DND-41 (cell line): Measurements from ENCODE around the gene SUPT7L.
"Not testable (repeated sequence)": the region's sequence is repeated elsewhere in the genome, so short reads cannot be mapped to it uniquely, and the experiment has no call there.

Experiments used
- ATAC-seq: fragments of 200-7000 bp; cut with Tn5 transposase; 3 replicates; pipeline ENCODE4 v1.9.1; 2021; ENCODE audit warnings: low read depth; ENCODE audit not compliant: insufficient read depth
- DNase-seq: peaks from one replicate; pipeline ENCODE4 v3.0.0-alpha.2; 2020
- H2AFZ ChIP-seq: 2 replicates; pipeline ENCODE4 v1.6.0; 2012; ENCODE audit warnings: low read depth, low read length
- H3K27ac ChIP-seq: 2 replicates; pipeline ENCODE4 v1.5.1; 2012; ENCODE audit warnings: low read length, inconsistent platforms
- H3K27me3 ChIP-seq: fragments of 200-600 bp; sonication (generic); 2 replicates; pipeline ENCODE4 v1.6.0; 2012; ENCODE audit warnings: low read length, mild to moderate bottlenecking, inconsistent platforms; ENCODE audit not compliant: insufficient read depth, poor library complexity
- H3K36me3 ChIP-seq: 2 replicates; pipeline ENCODE4 v1.5.1; 2012; ENCODE audit warnings: low read length, inconsistent platforms; ENCODE audit not compliant: insufficient read depth
- H3K4me1 ChIP-seq: 2 replicates; pipeline ENCODE4 v1.5.1; 2012; ENCODE audit warnings: mild to moderate bottlenecking, low read length; ENCODE audit not compliant: insufficient read depth
- H3K4me2 ChIP-seq: 2 replicates; pipeline ENCODE4 v1.6.0; 2012; ENCODE audit warnings: mild to moderate bottlenecking, moderate library complexity, low read length, inconsistent platforms; ENCODE audit not compliant: insufficient read depth
- H3K4me3 ChIP-seq, 2 experiments: fragments of 200-600 bp in 1 of 2; shearing (Covaris generic) in 1 of 2; 2 replicates each; pipeline ENCODE4 v1.5.1; 2012 to 2016; ENCODE audit warnings: inconsistent platforms in 2 of 2, low read length in 2 of 2, mild to moderate bottlenecking in 2 of 2, low read depth in 1 of 2, moderate library complexity in 1 of 2
- H3K79me2 ChIP-seq: 2 replicates; pipeline ENCODE4 v1.6.0; 2012; ENCODE audit warnings: low read length, inconsistent platforms; ENCODE audit not compliant: insufficient read depth
- H3K9ac ChIP-seq: 2 replicates; pipeline ENCODE4 v1.6.0; 2012; ENCODE audit warnings: low read depth, mild to moderate bottlenecking, inconsistent platforms, low read length, moderate library complexity
- H3K9me3 ChIP-seq: 2 replicates; pipeline ENCODE4 v1.5.1; 2012; ENCODE audit warnings: low read length, moderate library complexity, mild to moderate bottlenecking, inconsistent platforms; ENCODE audit not compliant: insufficient read depth, severe bottlenecking
- H4K20me1 ChIP-seq: 2 replicates; pipeline ENCODE4 v1.6.0; 2012; ENCODE audit warnings: low read length; ENCODE audit not compliant: insufficient read depth
- EZH2 ChIP-seq: IDR thresholded peaks from 3 replicates; pipeline ENCODE4 v1.6.1; 2012; ENCODE audit warnings: borderline replicate concordance, low read depth, mild to moderate bottlenecking, moderate library complexity, low read length, inconsistent platforms; ENCODE audit not compliant: severe bottlenecking
- TF ChIP-seq, protein P1 (sequence below): IDR thresholded peaks from 2 replicates; pipeline ENCODE4 v1.5.1; 2012; ENCODE audit warnings: borderline replicate concordance, low read length, moderate library complexity, mild to moderate bottlenecking; ENCODE audit not compliant: poor library complexity, severe bottlenecking; ENCODE audit errors: extremely low read depth

SUPT7L gene

DNA sequence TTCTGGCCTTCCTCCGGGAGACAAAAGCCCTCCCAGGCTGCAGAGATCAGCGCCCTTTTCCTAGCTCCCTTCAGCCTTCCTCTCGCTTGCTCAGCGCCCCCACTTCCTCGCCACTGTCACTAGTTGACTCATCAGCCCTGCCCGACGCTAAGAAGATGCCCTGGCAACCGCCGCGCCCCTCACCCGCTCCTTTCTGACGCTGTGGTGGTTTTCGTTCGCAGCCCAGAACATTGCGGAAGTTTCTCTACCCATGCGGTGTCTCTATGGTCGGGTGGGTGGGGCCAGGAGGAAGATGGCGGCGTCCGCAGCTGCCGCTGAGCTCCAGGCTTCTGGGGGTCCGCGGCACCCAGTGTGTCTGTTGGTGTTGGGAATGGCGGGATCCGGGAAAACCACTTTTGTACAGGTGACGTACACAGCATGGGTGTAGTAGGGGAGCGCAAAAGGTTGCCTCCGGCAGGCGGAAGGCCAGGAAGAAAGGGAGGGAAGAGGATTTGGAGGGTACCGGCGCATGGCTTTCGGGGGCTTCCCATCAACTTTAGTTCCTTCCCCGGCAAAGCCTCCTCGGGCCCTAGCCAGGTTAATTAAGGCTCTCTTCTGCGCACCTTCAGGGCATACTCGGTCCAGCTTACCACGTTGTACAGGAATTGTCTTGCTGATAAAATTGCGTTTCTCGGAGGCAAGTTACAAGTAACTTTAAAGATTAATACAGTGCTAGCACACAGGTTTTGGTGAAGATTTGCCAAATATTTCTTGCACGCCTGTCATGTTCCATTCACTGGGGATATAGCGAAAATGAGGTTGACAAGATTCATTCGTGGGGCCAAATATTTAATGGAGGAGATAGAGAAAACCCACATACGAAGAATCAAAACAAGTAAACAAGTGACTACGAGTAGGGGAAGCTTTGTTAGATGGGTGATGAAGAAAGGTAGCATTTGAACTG, 34.4 kb downstream of the SUPT7L start, which contains the start of the genes CCDC121 and GPN1:
CCDC121 (minus strand) TSS at position 246 of the 943 bp plus-strand sequence. CDS start 1,213 bp downstream, outside the sequence.
GPN1 (plus strand) TSS at position 284 of the 943 bp plus-strand sequence; CDS start at position 293, 9 bp downstream.
- peaks cover 33% of the 10 kb centered on the region for H3K36me3 ChIP-seq
- TF ChIP-seq EZH2: no peak
- TF ChIP-seq, protein P1, sequence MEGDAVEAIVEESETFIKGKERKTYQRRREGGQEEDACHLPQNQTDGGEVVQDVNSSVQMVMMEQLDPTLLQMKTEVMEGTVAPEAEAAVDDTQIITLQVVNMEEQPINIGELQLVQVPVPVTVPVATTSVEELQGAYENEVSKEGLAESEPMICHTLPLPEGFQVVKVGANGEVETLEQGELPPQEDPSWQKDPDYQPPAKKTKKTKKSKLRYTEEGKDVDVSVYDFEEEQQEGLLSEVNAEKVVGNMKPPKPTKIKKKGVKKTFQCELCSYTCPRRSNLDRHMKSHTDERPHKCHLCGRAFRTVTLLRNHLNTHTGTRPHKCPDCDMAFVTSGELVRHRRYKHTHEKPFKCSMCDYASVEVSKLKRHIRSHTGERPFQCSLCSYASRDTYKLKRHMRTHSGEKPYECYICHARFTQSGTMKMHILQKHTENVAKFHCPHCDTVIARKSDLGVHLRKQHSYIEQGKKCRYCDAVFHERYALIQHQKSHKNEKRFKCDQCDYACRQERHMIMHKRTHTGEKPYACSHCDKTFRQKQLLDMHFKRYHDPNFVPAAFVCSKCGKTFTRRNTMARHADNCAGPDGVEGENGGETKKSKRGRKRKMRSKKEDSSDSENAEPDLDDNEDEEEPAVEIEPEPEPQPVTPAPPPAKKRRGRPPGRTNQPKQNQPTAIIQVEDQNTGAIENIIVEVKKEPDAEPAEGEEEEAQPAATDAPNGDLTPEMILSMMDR: no peak

DNA sequence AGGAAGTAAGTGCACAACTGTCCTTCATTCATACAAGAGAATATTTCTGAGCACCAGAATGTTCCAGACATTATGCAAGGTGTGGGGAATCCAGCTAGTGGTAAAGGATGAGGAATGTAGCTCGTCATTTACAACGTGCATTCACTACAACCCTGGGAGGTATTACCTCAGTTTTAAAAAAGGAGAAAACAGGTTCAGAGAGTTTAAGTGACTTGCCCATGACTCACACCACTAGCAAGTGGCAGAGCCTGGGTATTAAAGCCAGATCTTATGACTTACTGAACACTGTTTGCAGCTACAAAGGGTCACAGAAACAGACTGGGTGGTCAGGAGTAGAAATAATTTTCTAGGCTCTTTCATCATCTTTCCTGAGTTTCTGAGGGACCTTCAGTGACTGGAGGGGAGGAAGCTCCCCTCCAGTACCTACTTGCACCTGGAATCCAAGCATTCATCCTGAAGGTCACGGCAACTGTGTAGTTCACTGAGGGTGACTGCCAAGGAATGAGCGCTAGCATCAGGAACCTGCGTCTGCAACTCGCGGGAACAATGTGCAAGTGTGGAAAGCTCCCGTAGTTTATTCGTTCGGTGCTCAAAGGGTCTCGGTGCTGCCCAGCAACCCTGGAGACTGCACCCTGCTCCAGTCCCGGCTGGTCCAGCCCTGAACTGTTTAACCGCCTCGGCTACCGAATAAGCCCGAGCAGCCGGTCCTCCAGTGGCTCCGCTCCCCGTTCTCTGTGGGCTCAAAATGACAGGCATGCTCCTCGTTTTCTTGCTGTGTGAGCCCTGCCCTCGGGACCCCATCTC, 35.2 kb downstream of the SUPT7L start:
- Histone ChIP-seq H3K79me2 (peaks cover 28% of the 10 kb centered on the region), H2AFZ (peak overlapping the region; percentile 98), H3K27me3 (no peaks in the 10 kb centered on the region), H3K4me2 (peak overlapping the region; percentile 73), H3K36me3 (peaks cover 27% of the 10 kb centered on the region), H3K9ac (peak overlapping the region; percentile 68), H3K27ac (peak overlapping the region; percentile 86), H3K9me3 (no peaks in the 10 kb centered on the region), H3K4me3 (peak overlapping the region; percentile 57 to 85; a peak in 3 of 4 replicates), H3K4me1 (peaks cover 46% of the 10 kb centered on the region), H4K20me1 (no peaks in the 10 kb centered on the region)
- DNase-seq: no peak
- TF ChIP-seq, protein P1: no peak
- TF ChIP-seq EZH2: no peak
- no peak; the same call in 2 of the 3 replicates for ATAC-seq

More for the DNA sequence above, 34.4 kb downstream of the SUPT7L start, which contains the start of the genes CCDC121 and GPN1:
- no peaks in the 10 kb centered on the region for H3K9me3 ChIP-seq
- peak within 1 kb of the TSS; percentile 98 for H2AFZ ChIP-seq
- peak within 1 kb of the TSS; percentile 57 to 85 for H3K4me3 ChIP-seq
- H3K9ac ChIP-seq: peak within 1 kb of the TSS; percentile 68
- H3K79me2 ChIP-seq: peaks cover 28% of the 10 kb centered on the region
- H4K20me1 ChIP-seq: no peaks in the 10 kb centered on the region
- H3K4me1 ChIP-seq: peaks cover 46% of the 10 kb centered on the region
- H3K27ac ChIP-seq: peak within 1 kb of the TSS; percentile 86
- ATAC-seq (peak; percentile 99), DNase-seq (peak; percentile 96)
- H3K4me2 ChIP-seq: peak within 1 kb of the TSS; percentile 73
- no peaks in the 10 kb centered on the region for H3K27me3 ChIP-seq

DNA sequence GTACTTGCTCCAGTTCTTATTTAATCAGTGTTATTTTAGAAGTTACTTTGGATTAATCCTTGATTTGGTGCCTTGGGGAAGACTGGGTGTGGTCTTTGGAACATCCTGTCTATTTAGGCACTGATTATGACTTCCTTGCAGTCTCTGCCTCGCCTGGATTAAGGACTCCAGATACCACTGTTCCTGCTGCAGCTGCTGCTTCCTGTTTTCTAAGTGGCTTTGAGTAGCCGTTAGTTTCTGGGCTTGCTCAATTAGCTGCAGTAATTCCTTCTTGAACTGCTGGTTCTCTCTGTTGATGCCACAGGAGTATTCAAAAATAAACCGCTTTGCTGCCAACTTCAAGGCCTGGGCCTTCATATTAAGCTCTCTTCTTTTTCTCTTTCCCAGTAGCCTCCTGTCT, 36.5 kb downstream of the SUPT7L start:
- H3K79me2 ChIP-seq: peaks cover 26% of the 10 kb centered on the region
- H2AFZ ChIP-seq, H4K20me1 ChIP-seq, H3K4me3 ChIP-seq, H3K27me3 ChIP-seq, H3K9me3 ChIP-seq: not testable (repeated sequence)
- peak; percentile 21; the same call in 2 of the 3 replicates for ATAC-seq
- DNase-seq: peak; percentile 35
- H3K36me3 ChIP-seq: peaks cover 24% of the 10 kb centered on the region
- H3K4me2 ChIP-seq: peak overlapping the region; percentile 73
- peak overlapping the region; percentile 68 for H3K9ac ChIP-seq
- H3K4me1 ChIP-seq: peaks cover 46% of the 10 kb centered on the region
- H3K27ac ChIP-seq: peak overlapping the region; percentile 86

DNA sequence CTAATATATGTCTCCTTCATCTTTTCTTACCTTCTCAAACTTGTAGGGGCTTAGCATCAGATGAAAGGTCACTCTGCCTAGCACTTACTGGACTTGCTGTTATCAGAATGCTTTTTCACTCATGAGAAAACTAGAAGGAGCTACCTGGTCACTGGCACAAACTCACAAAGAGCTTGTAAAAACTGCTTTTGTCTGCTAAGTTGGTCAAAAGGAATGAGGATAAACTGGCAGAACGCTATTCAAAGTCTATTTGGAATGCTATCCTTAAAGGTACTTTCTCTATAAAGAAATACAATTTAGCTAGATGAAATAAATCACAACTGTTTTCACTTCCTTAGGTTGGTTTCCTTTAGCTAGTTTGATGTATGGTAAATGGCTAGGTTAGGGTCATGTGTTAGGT, 37.1 kb downstream of the SUPT7L start:
- Histone ChIP-seq H3K79me2 (peaks cover 22% of the 10 kb centered on the region), H3K36me3 (peaks cover 25% of the 10 kb centered on the region), H3K4me1 (peaks cover 46% of the 10 kb centered on the region), H3K27ac (peak overlapping the region; percentile 60; the same call in 1 of the 2 replicates)
- not testable (repeated sequence) for H3K9ac ChIP-seq, H2AFZ ChIP-seq, DNase-seq, H4K20me1 ChIP-seq, H3K4me3 ChIP-seq, H3K4me2 ChIP-seq, H3K27me3 ChIP-seq, H3K9me3 ChIP-seq, ATAC-seq
